Choroid plexus epithelial cell (primary cell): Measurements from ENCODE around the gene PRPF6.

Experiments
- DNase-seq: peaks from one replicate; pipeline ENCODE4 v3.0.0-alpha.2; 2010; ENCODE audit warnings: low read depth
- H3K4me3 ChIP-seq: 2 replicates; pipeline ENCODE4 v1.5.1; 2011; ENCODE audit warnings: low read depth, mild to moderate bottlenecking, control low read depth, low read length, moderate library complexity
- TF ChIP-seq, protein P1 (sequence below): conservative IDR thresholded peaks from 2 replicates; pipeline ENCODE4 v1.5.1; 2011; ENCODE audit warnings: low read depth, mild to moderate bottlenecking, control low read depth, inconsistent platforms, low read length, moderate library complexity

The PRPF6 gene

DNA sequence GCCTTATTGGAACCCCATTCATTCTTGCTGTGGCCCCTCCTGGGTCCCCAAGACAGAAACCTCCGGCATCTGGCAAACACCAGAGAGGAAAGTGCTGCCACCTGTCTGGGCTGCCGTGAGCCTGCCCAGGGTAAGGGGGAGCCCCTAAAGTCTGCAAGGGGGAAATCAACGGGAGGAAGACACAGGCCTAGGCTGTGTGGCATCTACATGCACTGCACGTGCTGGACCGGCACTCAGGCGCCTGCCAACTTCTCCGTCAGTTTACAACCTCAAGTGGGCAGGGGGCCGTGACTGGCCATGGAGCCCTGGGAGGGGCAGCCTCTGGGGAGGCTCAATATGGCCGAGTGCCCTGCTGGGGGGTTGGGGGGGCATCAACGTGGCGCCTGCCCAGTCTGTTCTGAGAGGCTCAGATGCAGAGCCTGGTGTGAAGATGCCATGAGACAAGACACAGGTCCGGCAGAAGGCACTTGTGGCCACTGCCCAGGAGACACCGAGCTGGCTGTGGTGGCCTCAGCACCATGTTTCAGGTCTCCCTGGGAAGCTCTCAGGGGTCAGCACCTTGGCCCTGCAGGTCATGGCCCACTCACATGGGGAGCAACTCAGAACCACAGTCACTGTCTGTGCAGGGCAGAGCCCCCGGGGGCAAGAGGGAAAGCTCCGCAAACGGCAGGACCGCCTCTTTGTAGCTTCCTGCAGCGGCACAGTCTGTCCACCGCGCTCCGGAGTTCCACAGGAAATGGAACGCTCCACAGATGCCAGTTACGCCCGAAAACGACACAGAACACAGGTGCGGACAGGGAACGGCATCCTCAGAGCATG is 33.1 kb upstream of the PRPF6 start:
- TF ChIP-seq, protein P1, sequence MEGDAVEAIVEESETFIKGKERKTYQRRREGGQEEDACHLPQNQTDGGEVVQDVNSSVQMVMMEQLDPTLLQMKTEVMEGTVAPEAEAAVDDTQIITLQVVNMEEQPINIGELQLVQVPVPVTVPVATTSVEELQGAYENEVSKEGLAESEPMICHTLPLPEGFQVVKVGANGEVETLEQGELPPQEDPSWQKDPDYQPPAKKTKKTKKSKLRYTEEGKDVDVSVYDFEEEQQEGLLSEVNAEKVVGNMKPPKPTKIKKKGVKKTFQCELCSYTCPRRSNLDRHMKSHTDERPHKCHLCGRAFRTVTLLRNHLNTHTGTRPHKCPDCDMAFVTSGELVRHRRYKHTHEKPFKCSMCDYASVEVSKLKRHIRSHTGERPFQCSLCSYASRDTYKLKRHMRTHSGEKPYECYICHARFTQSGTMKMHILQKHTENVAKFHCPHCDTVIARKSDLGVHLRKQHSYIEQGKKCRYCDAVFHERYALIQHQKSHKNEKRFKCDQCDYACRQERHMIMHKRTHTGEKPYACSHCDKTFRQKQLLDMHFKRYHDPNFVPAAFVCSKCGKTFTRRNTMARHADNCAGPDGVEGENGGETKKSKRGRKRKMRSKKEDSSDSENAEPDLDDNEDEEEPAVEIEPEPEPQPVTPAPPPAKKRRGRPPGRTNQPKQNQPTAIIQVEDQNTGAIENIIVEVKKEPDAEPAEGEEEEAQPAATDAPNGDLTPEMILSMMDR = no peak
- no peak for DNase-seq
- no peak overlapping the region for H3K4me3 ChIP-seq

DNA sequence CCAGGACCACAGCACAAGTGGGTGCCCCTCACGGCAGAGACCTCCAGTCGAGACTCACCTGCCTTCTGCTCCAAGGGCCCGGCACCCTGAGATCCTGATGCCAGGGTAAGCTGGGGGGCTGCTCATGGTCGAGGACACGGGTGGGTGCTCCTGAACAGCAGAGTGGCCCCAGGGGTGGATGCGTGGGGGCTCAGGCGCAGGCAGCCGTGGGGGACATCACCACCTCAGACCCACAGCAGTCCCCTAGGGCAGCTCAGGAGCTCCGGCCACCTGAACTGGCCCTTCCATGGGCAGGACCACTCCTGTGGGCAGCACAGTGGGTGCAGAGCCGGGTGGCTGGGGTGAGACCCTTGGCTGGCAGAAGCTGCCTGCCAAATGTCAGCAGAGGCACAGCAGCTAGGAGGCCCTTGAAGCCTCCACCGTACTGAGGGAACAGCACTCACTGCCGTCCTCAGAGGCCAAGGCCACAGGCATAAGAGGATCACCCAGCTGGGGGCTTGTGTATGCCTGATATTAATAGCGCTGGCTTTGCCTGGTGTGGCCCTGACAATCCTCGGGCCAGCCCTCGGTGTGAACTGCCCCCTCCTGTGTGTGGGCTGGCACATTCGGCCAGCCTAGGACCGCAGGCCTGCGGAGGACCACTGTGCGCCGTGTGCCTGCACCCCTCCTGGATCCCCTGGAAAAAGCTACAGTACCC is 30.1 kb upstream of the PRPF6 start:
- DNase-seq = no peak
- no peak overlapping the region for H3K4me3 ChIP-seq
- TF ChIP-seq, protein P1 = no peak

DNA sequence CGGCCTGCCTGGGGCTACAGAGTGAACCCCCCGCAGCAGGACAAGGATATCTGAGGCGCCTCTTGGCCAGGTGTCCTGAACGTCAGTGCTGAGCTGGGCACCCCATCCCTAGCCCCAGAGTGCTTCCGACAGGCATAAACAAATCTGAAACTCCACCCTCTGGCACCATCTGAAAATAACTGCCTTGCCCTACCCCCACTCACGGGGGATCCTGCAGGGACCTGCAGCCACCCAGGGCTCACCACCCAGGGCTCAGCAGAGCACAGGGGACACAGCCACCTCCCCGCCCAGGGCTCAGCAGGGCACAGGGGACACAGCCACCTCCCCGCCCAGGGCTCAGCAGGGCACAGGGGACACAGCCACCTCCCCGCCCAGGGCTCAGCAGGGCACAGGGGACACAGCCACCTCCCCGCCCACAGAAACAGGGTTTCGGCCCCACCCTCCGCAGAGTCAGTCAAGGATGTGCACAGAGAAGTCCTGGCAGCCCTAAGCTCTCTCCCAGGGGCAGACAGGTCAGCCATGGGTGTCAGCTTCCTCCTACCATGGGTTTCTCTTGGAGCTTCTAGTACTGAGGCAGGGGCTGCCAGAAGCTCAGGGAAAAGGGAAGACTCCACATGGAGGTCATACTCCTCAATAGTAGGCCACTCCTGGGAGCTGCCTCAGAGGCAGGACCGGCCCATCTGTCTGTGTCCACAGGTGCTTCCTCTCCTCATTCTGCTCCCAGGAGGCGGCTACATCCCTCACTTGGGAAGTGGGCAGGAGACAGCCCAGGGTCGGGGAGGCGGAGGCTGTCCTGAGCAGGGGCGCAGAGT is 29.3 kb upstream of the PRPF6 start:
- no peak for DNase-seq
- no peak overlapping the region for H3K4me3 ChIP-seq
- TF ChIP-seq, protein P1 = no peak

DNA sequence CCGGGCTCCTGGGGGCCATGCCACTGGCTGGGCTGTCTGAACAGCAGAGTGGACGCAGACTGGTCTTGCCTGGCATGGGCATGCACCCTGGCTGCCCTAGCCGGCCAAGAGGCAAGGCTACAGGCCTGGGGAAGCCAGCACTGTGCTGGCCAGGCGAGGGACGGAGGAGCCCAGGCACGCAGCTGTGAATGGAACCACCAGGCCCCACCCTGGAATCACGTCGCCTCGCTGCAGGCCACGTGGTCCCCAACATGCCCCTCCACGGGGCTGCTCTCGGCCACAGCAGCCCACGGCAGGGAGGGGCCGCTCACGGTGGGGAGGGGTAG is 28.8 kb upstream of the PRPF6 start:
- no peak overlapping the region for H3K4me3 ChIP-seq
- TF ChIP-seq, protein P1 = no peak

DNA sequence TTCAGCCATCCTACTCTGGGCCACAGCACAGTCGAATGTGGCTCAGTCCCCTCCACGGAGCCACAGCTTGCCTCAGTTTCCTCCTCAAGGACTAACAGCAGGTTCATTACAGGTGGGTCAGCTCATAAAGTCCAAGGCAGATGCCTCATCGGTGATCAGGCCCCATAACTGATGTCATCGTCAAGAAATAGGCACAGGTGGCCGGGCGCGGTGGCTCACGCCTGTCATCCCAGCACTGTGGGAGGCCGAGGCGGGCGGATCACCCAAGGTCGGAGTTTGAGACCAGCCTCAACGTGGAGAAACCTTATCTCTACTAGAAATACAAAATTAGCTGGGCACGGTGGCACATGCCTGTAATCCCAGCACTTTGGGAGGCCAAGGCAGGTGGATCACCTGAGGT is 28.2 kb upstream of the PRPF6 start:
- TF ChIP-seq, protein P1 = no peak
- DNase-seq = no peak
- H3K4me3 ChIP-seq = no peak overlapping the region

More for the DNA sequence above, 28.8 kb upstream of the PRPF6 start:
- no peak for DNase-seq

DNA sequence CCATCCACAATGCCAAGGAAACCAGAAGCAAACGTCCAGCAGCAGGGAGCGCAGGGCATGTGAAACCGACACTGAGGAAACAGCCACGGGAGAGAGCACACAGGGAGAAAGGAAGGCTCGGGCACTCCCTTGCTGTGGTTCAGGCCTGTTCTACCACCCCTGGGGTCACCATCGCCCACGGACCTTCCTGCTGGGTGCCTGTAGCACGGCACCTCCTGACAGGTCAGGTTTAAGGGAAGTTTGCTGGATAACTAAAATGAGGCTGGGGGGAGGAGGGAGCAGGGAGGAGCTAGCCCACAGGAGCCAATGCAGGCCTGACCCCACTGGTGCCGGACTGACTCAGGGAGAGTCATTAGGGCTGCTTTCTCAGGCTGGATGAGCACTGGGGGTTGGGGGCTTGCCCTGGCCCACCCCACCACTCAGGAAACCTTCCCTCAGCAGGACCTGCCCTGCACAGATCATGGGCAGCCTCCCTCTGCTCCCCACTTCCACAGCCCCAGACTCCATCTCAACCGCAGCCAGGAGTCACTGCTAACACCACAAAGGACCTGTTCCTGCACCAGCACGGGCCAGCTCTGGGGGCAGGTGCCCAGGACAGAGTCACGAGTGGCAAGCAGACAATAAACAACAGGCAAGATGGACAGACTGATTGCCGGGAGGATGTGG is 27.0 kb upstream of the PRPF6 start:
- DNase-seq = no peak
- H3K4me3 ChIP-seq = peak overlapping the region; percentile 6
- TF ChIP-seq, protein P1 = no peak
